Hippocampal formation (tissue), 2 donors: ENCODE measurements around the gene RBPMS2.
"Not testable (repeated sequence)": the region's sequence is repeated elsewhere in the genome, so short reads cannot be mapped to it uniquely, and the experiment has no call there.

Source experiments
- DNase-seq, 2 donors: peaks; one replicate each; lab custom pipeline; 2025; lab: John Stamatoyannopoulos, UW

The RBPMS2 gene

DNA sequence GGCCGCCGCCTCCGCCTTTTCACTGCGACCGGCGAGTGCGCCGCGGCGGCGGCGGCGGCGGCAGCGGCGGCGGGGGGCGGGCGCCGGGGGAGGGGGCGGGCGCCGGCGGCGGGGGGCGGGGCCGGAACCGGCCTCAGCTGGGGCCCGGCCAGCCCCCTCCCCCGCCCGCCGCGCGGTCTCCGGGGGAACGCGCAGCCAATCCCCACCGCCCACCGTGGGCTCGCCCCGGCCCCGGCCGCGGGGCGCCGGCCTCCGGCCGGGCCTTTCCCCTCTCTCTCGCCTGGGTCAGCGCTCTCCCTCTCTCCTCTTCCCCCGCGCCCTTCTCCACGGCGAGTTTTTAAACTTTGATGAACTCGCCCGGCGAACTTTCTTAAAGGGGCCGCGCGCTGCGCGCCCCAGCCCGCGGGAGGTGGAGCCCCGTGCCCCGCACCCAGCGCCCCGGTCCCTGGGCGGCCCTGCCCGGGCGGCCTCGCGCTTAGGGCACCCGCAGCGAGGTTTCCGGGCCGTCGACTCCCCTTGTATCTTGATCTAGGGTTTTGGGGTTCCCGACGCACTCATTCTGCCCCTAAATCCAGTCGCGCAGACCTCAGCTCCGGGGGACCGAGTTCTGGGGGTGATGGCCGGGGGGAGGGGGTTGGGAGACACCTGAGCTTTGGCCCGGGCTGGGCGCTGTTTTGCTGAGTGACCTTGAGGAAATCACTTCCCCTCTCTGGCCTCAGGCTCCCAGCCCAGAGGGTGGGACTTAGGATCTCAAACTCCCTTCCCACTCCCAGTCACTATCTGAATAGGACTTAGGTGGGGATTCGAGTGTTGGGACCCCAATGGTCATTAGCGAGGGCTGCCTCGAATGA lies at the start of gene RBPMS2:
TSS of gene RBPMS2 (minus strand) at position 39 of the 851 bp plus-strand sequence. CDS start 270 bp downstream, outside the sequence.
- no peak for DNase-seq

DNA sequence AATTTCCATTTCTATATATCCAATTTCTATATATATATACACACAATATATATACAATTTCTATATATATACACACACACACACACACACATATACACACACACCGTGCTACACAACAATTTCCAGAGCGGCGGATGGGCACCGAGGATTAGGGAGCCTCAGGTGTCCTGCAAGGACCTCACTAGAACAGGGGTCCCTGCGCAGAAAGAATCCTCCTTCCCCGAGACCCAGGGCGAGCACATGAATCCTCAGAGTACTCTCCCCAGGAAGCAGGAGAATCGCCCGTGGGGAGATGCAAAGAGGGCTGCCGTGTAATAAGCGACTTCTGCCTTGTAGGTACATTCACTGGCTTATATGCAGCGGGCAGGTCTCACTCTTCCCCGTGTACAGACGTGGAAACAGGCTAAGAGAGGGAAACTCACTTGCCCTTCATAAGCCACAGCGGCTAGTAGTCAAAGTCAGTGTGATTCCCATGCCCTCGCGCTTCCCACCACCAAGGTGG lies 49.6 kb upstream of the RBPMS2 start:
- DNase-seq = no peak

DNA sequence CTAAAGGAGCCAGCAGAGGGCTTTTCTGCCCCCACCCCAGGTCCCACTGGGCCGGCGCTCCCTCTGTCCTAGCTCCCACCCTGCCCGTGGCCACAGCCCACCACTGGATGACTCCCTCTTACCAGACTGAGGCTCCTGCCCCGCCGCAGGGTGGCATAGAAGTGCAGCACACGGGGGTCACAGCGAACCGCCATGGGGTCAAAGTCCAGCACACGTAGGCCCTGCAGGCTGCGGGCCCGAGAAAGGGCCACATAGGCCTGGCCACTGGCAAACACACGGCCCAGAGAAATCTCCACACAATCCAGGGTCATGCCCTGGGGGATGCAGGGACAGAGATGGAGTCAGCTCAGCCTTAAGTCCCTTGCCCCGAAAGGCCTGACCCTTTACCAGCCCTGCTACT lies 41.1 kb upstream of the RBPMS2 start:
- DNase-seq = no peak

DNA sequence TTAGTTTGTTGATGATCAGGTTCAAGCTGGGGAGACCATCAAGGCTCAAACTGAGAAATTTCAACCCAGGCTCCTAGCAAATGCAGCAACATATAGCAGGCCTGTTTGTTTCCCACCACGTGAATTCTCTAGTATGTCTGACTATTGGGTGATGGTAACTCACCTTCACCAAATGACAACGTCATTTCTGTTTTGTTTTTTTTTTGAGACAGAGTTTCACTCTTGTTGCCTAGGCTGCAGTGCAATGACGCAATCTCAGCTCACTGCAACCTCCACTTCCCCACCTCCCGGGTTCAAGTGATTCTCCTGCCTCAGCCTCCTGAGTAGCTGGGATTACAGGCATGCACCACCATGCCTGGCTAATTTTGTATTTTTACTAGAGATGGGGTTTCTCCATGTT lies 39.6 kb upstream of the RBPMS2 start:
- not testable (repeated sequence) for DNase-seq

DNA sequence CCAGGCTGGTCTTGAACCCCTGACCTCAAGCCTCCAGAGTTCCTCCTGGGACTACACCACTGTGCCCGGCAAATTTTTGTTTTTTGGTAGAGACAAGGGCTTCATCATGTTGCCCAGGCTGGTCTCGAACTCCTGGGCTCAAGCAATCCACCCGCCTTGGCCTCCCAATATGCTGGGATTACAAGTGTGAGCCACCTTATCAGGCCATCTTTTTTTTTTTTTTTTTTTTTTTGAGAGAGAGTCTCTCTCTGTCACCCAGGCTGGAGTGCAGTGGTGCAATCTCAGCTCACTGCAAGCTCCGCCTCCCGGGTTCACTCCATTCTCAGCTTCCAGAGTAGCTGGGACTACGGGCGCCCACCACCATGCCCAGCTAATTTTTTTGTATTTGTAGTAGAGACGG lies 38.9 kb upstream of the RBPMS2 start:
- DNase-seq = not testable (repeated sequence)

DNA sequence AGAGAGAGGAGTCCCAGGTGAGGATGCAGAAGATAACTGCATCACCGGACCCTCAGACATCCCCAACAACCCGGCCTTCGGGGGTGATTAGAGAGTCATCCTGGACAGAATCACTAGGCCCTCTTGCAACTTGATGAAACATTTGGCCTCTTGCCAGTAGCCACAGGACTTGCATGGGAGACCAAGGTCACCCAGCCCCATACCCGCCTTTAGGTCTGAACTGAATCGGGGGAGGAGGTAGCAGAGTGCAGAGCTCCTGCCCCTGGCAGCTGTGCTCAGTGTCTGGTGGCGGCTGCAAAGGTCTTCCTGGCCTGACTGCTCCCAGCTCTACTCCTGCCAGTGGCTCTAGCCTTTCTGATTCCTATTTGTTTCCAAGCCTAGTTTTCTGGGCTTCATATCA lies 37.7 kb upstream of the RBPMS2 start:
- no peak for DNase-seq

DNA sequence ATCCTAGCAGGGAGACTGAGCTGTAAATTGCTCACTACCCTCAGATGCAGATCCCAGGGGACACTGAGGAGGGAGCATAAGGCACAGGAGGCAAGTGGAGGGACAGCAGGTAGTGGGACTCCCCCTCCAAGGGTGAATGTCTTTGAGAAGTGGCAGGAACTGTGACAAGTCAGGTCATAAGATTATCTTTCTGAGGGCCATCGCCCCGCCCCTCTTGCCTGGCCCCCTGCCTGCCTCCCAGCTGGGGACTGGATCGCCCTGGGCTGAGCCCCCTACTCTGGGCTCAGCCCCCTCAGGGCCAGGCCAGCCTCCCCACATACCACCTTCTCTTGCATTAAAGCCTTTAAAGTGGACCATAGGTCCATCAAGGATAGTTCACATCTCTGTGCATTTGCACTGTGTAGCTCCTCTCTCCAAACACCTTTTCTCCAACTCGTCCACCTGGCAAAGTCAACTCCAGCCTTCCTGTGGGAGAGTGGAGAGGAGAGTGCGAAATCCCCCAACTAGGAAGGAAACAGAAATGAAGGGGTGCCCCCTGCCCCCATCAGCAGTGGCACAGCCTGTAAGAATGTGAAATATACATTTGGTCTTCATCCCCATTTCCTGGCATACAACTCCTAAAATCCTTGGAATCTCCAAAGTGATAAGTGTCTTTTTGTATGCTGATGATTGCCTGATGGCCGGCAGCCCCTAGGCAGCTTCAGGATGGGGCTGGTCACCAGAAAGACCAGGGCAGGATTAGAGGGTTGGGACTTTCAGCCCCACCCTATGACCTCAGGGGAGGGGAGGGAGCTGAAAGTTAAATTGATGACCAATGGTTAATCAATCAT lies 35.3 kb upstream of the RBPMS2 start:
- DNase-seq = no peak

DNA sequence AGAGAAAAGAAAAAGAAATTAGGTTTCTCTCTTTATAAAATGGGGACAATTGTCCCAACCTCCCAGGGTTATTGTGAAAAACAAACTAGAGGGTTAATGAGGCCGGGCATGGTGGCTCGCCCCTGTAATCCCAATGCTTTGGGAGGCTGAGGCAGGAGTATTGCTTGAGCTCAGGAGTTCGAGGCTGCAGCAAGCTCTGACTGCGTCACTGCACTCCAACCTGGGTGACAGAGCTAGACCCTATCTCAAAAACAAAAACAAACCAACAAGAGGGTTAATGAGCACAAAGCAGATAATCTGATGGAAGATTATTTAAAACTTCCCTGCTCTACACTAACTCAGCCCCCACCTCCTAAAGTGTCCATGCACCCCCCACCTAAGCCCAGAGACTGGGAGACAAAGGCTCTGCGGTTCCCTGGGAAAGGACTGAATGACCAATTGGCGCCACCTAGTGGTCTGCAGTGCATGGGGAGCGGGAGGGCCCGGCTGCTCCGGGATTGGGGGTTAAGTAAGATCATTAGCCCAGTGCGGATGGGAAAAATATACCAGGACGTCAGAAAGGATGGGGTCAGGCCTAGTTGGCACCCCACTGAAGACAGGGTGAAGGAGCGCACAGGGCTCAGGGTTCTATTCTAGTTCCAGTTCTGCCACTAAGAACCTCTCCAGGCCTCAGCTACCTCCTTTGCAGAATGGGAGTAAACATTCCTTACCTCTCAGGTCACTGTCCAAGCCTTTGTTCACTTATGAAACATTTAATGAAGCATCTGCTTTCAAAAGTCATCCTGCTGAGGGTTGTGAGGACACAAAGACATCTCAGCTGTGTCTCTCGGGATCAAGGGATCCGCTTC lies 34.5 kb upstream of the RBPMS2 start:
- DNase-seq = peak; percentile 49 to 61

DNA sequence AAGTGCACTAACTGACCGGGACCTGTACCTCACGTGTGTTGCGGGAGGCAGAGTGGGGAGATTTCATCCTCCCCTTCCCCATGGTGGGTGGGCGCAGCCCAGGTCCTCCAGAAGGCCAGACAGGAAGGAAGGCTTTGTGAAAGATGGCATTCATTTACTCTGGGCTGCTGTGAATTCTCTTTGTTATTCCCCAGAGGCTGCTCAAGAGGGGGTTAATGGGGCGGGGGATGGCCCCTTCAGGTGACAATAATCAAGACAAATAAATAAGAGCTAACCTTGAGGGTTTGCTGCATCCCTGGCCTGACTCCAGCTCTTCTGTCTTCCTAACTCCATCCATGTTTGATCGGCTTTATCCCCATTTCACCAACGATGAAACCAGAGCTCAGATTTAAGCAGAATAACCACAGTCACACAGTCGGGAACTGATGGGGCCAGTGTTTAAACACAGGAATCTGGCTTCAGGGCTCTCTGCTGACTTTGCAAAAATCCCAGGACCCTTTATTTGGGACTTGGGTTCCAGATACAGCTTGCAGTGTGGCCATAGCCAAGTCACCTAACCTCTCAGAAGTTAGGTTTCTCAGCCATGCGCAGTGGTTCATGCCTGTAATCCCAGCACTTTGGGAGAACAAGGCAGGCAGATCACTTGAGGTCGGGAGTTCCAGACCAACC lies 33.5 kb upstream of the RBPMS2 start:
- no peak for DNase-seq

DNA sequence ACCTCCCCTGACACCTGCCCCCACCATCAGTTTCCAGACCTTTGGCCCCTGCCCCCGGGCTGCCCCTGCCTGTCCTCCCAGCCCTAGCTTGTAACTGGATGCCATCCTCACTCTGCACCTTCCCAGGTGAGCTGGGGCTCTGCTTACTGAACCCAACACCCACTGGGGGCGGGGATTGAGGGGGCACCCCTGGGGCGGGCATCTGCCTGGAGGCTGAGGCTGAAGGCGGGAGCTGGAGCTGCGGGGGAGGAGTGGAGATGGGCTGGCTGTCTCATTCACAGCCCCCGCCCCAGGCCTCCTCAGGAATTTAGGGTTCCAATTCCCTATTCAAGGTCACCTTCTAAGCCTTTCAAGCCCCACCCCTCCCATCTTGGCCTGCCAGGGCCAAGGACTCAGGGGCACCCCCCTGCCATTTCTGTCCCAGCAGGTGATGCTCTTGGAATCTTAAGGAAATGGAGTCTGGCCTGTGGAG lies 32.4 kb upstream of the RBPMS2 start:
- DNase-seq = no peak

DNA sequence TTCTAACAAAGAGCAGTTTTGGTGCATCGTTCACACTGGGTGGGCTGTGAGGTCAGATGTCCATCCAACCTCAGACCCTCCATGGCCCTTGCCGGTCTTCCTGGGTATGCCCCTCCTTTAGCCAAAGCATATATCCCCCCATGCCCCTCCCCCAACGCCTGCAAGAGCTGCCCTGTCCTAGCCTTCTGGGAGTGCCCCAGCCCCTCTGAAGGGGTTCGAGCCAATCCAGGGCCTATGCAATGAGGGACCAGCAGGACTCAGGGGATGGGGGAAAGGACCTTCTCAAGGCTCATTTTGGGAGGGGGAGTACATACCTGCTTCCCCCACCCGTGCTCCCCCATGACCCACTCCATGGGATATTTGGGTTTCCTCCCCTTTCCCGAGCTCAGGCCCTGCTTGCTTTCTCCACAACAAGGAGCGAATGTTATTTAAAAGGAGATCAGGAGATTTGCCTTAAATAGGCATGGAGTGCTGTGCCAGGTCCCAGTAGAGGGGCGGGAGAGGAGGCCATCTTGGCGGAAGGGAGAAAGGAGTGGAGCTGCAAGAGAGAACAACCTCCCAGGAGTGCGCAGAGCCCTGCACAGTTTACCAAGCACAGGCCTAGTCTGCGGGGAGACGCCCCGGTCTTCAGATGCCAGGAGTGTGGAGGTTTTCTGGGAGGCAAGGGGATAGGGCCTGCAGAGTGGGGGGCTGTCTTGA lies 31.8 kb upstream of the RBPMS2 start:
- DNase-seq = no peak

DNA sequence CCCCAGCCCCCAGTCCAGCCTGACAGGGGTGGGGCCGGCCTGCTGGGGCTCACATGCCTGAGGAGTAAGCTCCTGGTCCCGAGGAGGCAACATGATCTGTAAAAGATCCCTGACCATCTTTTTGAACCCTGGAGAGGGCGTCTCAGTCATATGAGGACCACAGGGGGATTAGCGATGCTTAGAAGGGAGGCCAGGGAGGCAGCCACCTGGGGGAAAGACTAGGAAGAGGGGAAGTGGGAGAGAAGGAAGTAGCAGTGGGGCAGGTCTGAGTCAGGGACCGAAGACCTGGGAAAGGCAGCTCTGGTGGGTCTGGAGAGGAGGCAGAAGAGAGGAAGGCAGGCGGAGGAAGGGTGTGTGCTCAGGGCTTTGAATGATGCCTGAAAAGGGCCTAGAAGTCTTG lies 31.1 kb upstream of the RBPMS2 start:
- no peak for DNase-seq

DNA sequence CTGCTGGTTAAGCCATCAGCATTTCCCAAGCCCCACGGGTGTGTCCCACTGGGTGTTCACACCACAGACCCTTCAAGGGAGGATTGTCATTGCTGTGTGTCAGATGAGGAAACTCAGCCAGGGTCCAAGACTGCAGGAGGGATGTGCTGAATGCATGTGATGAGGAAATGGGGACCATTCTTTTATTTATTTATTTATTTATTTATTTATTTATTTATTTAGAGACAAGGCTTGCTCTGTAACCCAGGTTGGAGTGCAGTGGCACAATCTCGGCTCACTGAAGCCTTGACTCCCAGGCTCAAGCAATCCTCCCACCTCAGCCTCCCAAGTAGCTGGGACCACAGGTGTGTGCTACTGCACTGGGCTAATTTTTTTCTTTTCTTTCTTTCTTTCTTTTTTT lies 29.2 kb upstream of the RBPMS2 start:
- DNase-seq = no peak

DNA sequence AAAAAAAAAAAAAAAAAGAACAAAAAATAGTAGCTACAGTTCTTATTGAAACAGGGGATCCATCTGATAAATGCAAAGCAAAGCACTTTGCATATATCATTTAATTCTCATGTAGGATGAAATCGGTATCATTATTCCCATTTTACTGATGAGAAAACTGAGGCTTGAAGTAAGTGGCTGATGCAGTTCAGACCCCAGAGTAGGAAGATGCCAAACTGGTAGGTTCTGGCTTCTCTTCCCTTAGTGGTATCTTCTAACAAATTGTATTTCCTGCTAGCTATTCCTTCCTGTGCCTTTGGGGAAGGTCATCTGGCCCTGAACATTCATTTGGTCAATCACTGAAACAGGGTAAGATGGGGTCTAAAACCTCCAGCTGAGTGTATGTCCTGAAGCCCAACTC lies 28.1 kb upstream of the RBPMS2 start:
- DNase-seq = no peak

DNA sequence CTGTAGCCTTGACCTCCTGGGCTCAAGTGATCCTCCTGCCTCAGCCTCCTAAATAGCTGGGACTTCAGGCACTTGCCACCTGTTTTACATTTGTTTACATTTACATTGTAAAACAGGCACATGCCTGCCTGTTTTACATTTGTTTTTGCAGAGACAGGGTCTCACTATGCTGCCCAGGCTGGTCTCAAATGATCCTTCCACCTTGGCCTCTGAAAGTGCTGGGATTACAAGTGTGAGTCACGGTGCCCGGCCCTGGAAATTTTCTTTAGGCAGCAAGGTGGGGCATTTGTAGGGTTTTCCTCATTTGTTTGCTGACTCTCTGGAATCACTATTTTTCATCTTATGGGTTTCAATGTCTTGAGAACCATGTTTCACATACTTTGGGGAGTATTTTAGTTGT lies 25.1 kb upstream of the RBPMS2 start:
- DNase-seq = no peak

DNA sequence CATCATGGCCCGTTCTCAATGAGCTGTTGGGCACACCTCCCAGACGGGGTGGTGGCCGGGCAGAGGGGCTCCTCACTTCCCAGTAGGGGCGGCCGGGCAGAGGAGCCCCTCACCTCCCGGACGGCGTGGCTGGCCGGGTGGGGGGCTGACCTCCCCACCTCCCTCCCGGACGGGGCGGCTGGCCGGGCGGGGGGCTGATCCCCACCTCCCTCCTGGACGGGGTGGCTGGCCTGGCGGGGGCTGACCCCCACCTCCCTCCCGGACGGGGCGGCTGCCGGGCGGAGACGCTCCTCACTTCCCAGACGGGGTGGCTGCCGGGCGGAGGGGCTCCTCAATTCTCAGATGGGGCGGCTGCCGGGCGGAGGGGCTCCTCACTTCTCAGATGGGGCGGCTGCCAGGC lies 23.5 kb upstream of the RBPMS2 start:
- not testable (repeated sequence) for DNase-seq

DNA sequence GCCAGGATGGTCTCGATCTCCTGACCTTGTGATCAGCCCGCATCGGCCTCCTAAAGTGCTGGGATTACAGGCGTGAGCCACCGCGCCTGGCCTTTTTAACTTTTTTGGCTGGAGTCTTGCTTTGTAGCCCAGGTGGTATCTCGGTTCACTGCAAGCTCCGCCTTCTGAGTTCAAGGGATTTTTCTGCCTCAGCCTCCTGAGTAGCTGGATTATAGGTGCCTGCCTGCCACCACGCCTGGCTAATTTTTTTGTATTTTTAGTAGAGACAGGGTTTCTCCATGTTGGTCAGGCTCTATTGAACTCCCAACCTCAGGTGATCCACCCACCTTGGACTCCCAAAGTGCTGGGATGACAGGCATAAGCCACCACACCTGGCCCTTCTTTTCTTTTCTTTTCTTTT lies 20.5 kb upstream of the RBPMS2 start:
- DNase-seq = not testable (repeated sequence)

DNA sequence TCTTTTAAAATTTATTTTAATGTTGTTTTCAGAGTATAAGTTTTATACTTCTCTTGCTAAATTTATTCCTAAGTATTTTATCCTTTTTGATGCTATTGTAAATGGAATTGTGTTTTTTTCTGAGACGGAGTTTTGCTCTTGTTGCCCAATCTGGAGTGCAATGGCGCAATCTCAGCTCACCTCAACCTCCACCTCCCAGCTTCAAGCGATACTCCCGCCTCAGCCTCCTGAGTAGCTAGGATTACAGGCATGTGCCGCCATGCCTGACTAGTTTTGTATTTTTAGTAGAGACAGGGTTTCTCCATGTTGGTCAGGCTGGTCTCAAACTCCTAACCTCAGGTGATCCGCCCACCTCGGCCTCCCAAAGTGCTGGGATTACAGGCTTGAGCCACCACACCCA lies 19.9 kb upstream of the RBPMS2 start:
- not testable (repeated sequence) for DNase-seq

DNA sequence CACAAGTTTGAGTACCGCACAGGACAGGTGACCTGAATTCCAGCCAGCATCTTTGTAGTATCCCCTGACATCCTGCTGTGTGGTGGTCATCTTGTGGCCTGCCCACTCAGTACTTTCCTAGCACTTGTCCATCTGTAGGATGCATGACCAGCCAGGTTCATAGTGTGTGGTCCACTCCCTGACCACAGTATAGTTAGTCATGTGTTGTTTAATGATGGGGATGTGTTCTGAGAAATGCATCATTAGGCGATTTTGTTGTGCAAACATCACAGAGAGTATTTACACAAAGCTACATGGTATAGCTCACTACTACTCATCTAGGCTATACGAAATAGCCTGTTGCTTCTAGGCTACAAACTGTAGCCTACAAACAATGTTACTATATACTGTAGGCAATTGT lies 16.9 kb upstream of the RBPMS2 start:
- no peak for DNase-seq

DNA sequence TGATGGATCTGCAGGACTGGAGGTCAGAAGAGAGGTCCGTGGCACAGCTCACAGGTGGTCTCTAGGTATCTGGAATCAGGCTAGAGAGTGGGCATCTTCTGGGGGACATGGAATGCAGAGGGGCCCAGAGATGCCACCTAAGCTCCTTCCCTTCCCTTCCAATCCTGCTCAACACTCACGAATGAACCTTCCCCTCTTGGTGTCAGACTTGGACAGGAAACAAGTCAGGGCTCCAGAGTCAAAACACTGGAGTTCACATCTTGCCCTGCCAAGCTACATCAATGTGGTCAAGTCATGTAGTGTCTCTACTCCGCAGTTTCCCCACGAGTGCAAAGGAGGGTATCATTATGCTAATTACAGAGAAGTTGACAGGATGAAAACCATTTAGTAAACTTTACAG lies 16.0 kb upstream of the RBPMS2 start:
- DNase-seq = no peak

DNA sequence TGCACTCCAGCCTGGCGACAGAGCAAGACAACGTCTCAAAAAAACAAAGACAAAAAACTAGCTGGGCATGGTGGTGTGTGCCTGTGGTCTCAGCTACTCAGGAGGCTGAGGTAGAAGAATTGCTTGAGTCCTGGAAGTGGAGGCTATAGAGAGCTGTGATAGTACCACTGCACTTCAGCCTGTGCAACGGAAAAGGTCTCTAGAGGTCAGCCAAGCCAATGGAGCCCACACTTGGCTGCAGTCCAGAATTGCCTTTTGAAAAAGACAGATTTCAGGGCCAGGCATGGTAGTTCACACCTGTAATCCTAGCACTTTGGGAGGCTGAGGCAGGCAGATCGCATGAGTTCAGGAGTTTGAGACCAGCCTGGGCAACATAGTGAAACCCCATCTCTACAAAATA lies 8.4 kb upstream of the RBPMS2 start:
- DNase-seq = no peak
